ENCODE data around the gene SHROOM1.
"Not testable (repeated sequence)": the region's sequence is repeated elsewhere in the genome, so short reads cannot be mapped to it uniquely, and the experiment has no call there.

The SHROOM1 gene

DNA sequence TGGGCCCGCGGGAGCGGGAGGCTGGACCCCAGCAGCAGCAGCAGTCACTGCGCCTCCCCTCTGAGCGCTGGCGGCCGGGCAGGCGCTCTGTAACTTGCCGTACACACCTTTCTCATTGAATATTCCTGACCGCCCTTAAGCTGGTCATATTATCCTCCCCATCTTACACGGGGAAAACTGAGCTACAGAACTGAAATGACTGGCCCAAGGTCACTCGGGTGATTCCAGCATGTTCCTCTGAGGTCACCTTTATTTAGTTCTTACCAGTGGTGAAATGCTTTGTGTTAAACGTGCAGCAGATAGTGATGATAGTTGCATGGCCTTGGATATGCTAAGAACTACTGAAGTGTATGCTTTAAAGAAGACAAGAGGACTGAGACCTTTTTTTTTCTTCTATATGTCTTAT is 36.6 kb upstream of the SHROOM1 start:
- TF ChIP-seq POLR2A (IDR thresholded peaks at IDR 0.05; ENCODE audit: low read depth, low read length) (no peak), TAF1 (IDR thresholded peaks at IDR 0.05; ENCODE audit: borderline replicate concordance, low read depth, low read length) (no peak), POLR2AphosphoS5 (IDR thresholded peaks at IDR 0.05; ENCODE audit: low read depth, low read length) (no peak)
- DNase-seq (ENCODE audit: insufficient read length) = no peak
- no peak for FAIRE-seq

DNA sequence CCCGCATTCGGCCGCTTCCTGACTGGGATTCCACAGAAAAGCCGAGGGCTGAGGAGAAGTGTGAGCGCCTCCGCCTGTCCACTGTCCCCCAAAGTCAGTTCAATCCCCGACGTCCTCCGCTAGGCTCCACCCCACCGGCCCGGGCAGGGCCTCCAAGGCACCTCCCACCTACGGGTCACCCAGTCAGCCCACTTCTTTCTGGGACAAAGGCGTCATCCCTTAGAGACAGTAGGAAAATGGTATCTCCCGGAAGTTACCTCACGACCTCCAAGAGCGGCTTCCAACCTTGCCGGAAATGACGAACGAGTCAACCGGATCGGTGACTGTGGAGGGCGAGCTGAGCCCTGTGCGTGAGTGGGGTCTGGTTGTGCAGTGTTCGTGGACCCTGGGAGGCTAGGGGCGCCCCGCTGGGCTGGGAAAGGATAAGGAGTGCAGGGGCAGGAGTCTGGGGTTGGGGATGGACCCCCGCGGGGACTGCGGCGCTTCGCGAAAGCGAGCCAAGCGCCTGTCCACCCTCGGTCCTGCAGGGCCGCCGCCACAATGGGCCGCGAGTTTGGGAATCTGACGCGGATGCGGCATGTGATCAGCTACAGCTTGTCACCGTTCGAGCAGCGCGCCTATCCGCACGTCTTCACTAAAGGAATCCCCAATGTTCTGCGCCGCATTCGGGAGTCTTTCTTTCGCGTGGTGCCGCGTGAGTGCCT is 36.0 kb upstream of the SHROOM1 start, which contains the start of the genes GDF9 and UQCRQ:
Gene GDF9 (minus strand): TSS at position 128 of the 704 bp plus-strand sequence. CDS start 1,936 bp downstream, outside the sequence.
Gene UQCRQ (plus strand): TSS at position 301 of the 704 bp plus-strand sequence. CDS start 240 bp downstream, at position 541.
- TF ChIP-seq TAF1 (IDR thresholded peaks at IDR 0.05; ENCODE audit: borderline replicate concordance, low read depth, low read length) (peak; percentile 30; the same call in 1 of the 2 replicates), POLR2AphosphoS5 (IDR thresholded peaks at IDR 0.05; ENCODE audit: low read depth, low read length) (peak; percentile 96), POLR2A (IDR thresholded peaks at IDR 0.05; ENCODE audit: low read depth, low read length) (peak; percentile 98)
- DNase-seq (ENCODE audit: insufficient read length) (peak; percentile 92), FAIRE-seq (peak; percentile 97)

DNA sequence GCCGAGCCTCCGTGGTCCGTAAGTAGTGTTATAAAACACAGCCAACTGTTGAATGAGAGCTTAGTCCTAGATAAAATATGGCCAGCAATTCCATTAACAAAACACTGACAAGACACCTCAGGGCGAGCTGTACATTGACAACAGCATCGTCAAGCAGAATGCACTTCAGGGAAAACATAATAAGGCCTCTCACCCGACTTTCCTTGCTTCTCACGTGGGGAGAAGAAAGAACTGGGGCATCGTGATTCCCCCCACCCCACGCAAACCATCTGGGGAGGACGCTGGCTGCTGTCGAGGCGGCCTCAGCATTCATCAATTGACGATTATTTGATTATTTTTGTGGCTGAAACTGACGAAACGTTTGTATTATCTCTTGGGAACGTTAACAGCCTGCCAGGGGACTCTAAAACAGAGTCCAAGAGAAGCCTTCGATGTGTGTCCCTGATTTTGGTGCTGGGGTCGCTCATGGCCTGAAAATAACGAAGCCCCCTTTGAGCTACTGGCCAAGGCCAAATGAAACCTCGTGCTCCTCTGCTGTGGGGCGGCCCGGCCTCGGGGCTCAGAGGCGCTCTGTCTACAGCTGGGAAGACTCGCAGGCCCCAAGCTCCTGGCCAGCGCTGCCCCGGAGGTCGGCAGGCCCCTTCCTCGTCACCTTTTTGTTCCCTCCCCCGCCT is 35.4 kb upstream of the SHROOM1 start:
- no peak for FAIRE-seq
- DNase-seq (ENCODE audit: insufficient read length) = no peak
- TF ChIP-seq TAF1 (IDR thresholded peaks at IDR 0.05; ENCODE audit: borderline replicate concordance, low read depth, low read length) = no peak

DNA sequence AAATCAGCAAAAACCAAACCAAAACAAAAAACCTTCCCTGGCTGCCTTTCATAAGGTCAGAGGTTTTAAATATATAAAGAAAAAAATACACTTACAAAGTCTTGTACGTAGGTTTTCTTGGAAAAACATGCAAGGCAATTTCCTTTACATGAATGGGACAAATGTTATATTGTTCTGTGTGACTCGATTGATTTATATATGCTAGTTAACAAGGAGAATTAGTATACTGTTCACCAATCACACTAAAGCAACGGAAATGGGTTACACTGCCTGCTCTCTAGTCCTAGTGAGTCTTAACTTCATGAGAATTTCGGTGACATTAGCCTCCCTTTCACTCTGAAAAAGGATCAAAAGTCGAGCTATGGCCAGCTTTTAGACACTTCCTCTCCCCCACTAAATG is 30.3 kb upstream of the SHROOM1 start:
- TF ChIP-seq TAF1 (IDR thresholded peaks at IDR 0.05; ENCODE audit: borderline replicate concordance, low read depth, low read length) = no peak
- TF ChIP-seq POLR2AphosphoS5 (IDR thresholded peaks at IDR 0.05; ENCODE audit: low read depth, low read length) = no peak
- TF ChIP-seq POLR2A (IDR thresholded peaks at IDR 0.05; ENCODE audit: low read depth, low read length) = no peak
- FAIRE-seq (no peak), DNase-seq (ENCODE audit: insufficient read length) (no peak)

DNA sequence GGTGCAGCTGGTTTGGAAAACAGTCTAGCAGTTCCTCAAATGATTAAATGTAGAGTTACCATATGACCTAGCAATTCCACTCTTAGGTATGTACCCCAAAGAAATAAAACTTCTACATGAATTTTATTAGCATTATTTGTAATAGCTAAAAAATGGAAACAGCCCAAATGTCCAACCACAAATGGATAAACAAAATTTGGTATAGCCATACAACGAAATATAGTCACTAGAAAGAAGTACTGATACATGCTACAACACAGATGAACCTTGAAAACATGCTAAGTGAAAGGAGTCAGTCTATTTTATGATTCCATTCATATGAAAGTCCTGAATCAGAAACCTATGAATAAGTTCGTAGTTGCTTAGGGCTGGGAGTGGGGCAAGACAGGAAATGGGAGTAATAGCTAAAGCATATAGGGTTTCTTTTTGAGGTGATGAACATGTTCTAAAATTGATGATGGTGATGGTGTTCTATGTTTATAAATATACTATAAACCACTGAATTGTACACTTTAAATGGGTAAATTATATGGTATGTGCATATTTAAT is 29.5 kb upstream of the SHROOM1 start:
- FAIRE-seq = no peak

DNA sequence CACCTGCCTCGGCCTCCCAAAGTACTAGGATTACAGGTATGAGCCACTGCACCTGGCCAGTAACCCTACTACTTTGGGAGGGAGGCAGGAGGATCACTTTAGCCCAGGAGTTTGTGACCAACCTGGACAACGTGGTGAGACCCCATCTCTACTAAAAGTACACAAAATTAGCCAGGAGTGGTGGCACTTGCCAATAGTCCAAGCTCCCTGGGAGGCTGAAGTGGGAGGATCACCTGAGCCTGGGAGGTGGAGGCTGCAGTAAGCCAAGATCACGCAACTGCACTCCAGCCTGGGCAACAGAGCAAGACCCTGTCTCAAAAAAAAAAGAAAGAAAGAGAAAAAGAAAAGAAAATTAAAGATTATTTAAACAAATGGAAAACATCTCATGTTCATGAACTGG is 25.6 kb upstream of the SHROOM1 start:
- no peak for FAIRE-seq
- DNase-seq (ENCODE audit: insufficient read length) = no peak
- no peak for TF ChIP-seq POLR2A (IDR thresholded peaks at IDR 0.05; ENCODE audit: low read depth, low read length)

More for the DNA sequence above, 29.5 kb upstream of the SHROOM1 start:
- TF ChIP-seq POLR2A (IDR thresholded peaks at IDR 0.05; ENCODE audit: low read depth, low read length) = no peak
- TF ChIP-seq TAF1 (IDR thresholded peaks at IDR 0.05; ENCODE audit: borderline replicate concordance, low read depth, low read length) = no peak
- no peak for TF ChIP-seq POLR2AphosphoS5 (IDR thresholded peaks at IDR 0.05; ENCODE audit: low read depth, low read length)
- no peak for DNase-seq (ENCODE audit: insufficient read length)

DNA sequence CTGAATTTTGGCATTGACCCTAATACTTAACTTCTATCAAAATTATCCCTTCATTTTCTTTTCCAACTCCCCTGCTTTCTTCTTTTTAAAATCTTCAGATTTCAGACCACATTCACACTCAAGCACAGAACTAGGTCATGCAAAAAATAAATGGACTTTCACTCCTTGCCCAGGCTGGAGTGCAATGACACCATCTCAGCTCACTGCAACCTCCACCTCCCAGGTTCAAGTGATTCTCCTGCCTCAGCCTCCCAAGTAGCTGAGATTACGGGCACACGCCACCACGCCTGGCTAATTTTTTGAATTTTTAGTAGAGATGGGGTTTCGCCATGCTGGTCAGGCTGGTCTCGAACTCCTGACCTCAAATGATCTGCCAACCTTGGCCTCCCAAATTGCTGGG is 24.5 kb upstream of the SHROOM1 start:
- DNase-seq (ENCODE audit: insufficient read length); FAIRE-seq: not testable (repeated sequence)

DNA sequence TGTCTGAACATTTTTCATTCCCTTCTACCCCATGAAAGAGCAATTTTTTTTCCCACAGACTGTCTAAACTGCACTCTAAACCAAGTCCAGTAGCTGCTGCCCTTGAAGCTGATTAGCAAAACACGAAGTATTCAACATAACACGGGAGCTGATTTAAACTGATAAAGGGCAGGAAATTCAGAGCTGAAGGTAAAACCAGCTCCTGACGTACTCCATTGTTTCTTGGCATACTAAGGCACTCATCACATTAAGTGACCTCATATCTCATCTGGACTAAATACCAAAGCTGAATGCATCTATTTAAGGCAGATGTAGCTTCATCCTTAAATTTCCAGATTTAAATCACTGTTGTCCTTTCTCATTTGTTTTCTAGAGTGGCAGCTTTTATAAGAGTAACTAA is 23.9 kb upstream of the SHROOM1 start:
- DNase-seq (ENCODE audit: insufficient read length) = no peak
- no peak for FAIRE-seq
- TF ChIP-seq TAF1 (IDR thresholded peaks at IDR 0.05; ENCODE audit: borderline replicate concordance, low read depth, low read length) = no peak
- TF ChIP-seq POLR2AphosphoS5 (IDR thresholded peaks at IDR 0.05; ENCODE audit: low read depth, low read length) = no peak
- TF ChIP-seq POLR2A (IDR thresholded peaks at IDR 0.05; ENCODE audit: low read depth, low read length) = no peak

DNA sequence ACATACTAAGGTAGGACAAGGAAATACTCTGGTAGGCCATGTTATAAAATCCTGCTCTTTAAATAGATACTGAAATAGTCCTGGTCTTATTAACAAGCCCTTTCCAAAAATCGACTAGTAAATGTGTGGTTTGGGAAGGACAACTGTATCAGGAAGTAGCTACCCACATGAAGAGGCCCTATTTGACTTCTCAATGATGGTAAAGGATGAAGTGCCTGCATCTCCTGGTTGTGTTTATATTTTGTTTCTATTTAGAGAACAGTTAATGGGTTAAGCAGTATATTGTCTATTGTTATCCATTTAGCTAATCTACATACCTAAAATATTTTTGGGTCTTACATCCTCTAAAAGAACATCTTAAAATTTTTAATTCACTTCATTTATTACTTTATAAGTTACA is 23.3 kb upstream of the SHROOM1 start:
- no peak for TF ChIP-seq POLR2A (IDR thresholded peaks at IDR 0.05; ENCODE audit: low read depth, low read length)
- no peak for TF ChIP-seq TAF1 (IDR thresholded peaks at IDR 0.05; ENCODE audit: borderline replicate concordance, low read depth, low read length)
- TF ChIP-seq POLR2AphosphoS5 (IDR thresholded peaks at IDR 0.05; ENCODE audit: low read depth, low read length) = no peak
- FAIRE-seq (no peak), DNase-seq (ENCODE audit: insufficient read length) (no peak)

DNA sequence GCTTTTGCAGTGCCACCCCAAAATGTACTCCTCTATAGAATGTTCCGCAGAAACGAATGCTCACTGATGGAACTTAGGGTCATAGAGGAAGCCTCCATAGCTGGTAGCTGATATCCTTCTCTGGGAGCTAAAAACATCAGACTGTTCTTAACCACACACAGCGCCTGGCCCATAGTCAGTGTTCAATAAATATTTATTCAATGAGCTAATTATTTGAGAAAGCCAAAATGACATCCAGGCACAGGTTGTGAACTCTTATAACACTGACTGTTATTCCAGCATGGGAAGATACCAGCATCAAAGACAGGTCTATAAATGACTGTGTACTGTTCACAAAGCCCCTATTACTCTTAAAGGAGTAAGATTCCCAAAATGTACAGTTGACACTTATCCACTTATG is 22.9 kb upstream of the SHROOM1 start:
- no peak for DNase-seq (ENCODE audit: insufficient read length)
- FAIRE-seq = no peak
- TF ChIP-seq POLR2AphosphoS5 (IDR thresholded peaks at IDR 0.05; ENCODE audit: low read depth, low read length) = no peak
- no peak for TF ChIP-seq POLR2A (IDR thresholded peaks at IDR 0.05; ENCODE audit: low read depth, low read length)
- TF ChIP-seq TAF1 (IDR thresholded peaks at IDR 0.05; ENCODE audit: borderline replicate concordance, low read depth, low read length) = no peak

DNA sequence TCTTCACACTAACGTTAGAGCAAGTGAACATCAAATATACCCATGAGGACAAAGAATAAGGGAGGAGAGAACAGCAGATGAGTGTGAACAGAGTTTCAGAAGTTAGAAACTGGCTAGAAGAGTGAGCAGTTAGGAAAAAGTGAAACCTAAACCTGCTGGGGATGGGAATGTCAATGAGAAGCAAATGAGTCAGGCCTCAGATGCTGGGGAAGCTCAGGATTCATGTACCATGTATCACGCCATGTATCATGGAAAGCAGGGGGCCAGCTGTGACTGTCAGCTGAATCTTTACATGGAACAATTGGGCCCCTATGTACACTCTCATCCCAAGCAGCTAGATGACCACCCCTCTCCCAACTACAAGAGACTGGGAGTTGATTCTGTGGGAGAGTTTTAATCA is 19.6 kb upstream of the SHROOM1 start:
- DNase-seq (ENCODE audit: insufficient read length) (no peak), FAIRE-seq (no peak)
- no peak for TF ChIP-seq TAF1 (IDR thresholded peaks at IDR 0.05; ENCODE audit: borderline replicate concordance, low read depth, low read length)
- TF ChIP-seq POLR2A (IDR thresholded peaks at IDR 0.05; ENCODE audit: low read depth, low read length) = no peak
- TF ChIP-seq POLR2AphosphoS5 (IDR thresholded peaks at IDR 0.05; ENCODE audit: low read depth, low read length) = no peak

DNA sequence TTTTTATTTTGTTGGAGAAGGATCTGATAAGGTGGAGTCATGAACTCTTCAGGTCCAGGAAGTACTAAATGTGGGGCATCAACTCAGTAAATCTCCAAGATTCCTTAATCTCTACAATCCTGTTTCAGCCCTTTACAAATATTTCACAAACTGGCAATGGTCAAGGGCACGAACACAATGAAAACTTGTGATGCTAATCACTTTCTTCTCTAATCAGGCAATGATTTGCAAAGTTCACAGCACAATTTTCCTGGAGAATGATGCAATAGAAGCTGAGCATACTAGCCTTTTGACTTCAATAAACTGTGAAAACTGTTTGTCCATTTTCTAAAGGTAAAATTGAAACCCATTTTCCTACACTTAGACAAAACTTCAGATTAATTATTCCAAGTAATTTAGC is 18.9 kb upstream of the SHROOM1 start:
- DNase-seq (ENCODE audit: insufficient read length) (no peak), FAIRE-seq (no peak)
- TF ChIP-seq POLR2AphosphoS5 (IDR thresholded peaks at IDR 0.05; ENCODE audit: low read depth, low read length) (no peak), POLR2A (IDR thresholded peaks at IDR 0.05; ENCODE audit: low read depth, low read length) (no peak), TAF1 (IDR thresholded peaks at IDR 0.05; ENCODE audit: borderline replicate concordance, low read depth, low read length) (no peak)
